Upper lobe of left lung (tissue), 6 donors: ENCODE measurements around the gene SH2B3. TPM values are rescaled to one million over a fixed set of nuclear protein-coding genes. Genes with fewer than 3 reads are reported as not detected.

Experiments used
- ATAC-seq, 2 donors: fragments of 200-7000 bp; cut with Tn5 transposase; one replicate each; pipeline ENCODE4 v1.9.1; 2022; ENCODE audit warnings: mild to moderate bottlenecking in 2 of 2, moderate library complexity in 2 of 2; ENCODE audit not compliant: low FRiP score in 2 of 2
- DNase-seq, 2 donors: peaks; one replicate each; pipeline ENCODE4 v3.0.0-alpha.2; 2019 to 2020
- H3K27ac ChIP-seq, 4 donors: fragments of 200-600 bp; sonication (generic); one replicate each; pipeline ENCODE4 v1.5.1; 2016 to 2019
- H3K27me3 ChIP-seq, 4 donors: fragments of 200-600 bp; sonication (generic); one replicate each; pipeline ENCODE4 v1.5.1; 2017 to 2019
- H3K36me3 ChIP-seq, 4 donors: fragments of 200-600 bp; sonication (generic); one replicate each; pipeline ENCODE4 v1.5.1; 2016 to 2019
- H3K4me1 ChIP-seq, 4 donors: fragments of 200-600 bp; sonication (generic); one replicate each; pipeline ENCODE4 v1.5.1; 2018 to 2019
- H3K4me3 ChIP-seq, 4 donors: fragments of 200-600 bp; sonication (generic); one replicate each; pipeline ENCODE4 v1.5.1; 2017 to 2019; ENCODE audit warnings: mild to moderate bottlenecking in 2 of 4, moderate library complexity in 1 of 4
- H3K9me3 ChIP-seq, 4 donors: fragments of 200-600 bp; sonication (generic); one replicate each; pipeline ENCODE4 v1.5.1; 2018 to 2019
- CTCF ChIP-seq, 6 experiments: fragments of 450-650 bp in 4 of 6; fragments of 200-600 bp in 2 of 6; sonication (generic) in 2 of 6; IDR thresholded peaks; one replicate each; pipeline ENCODE4 v1.5.1; 2016 to 2019; ENCODE audit warnings: antibody characterized with exemption in 6 of 6
- EP300 ChIP-seq, 4 donors: sonication (generic); formaldehyde crosslinking; IDR thresholded peaks; one replicate each; pipeline ENCODE4 v1.5.1; 2017; ENCODE audit warnings: antibody characterized with exemption in 4 of 4, control low read depth in 2 of 4
- POLR2A ChIP-seq, 4 donors: fragments of 450-650 bp; IDR thresholded peaks; one replicate each; pipeline ENCODE4 v1.5.1; 2016 to 2017; ENCODE audit warnings: antibody characterized with exemption in 4 of 4, mild to moderate bottlenecking in 2 of 4
- POLR2AphosphoS5 ChIP-seq, 2 donors: sonication (generic); formaldehyde crosslinking; IDR thresholded peaks; one replicate each; pipeline ENCODE4 v1.5.1; 2017; ENCODE audit warnings: antibody characterized with exemption in 2 of 2
- WGBS, 2 donors: methylation state at CpG; one replicate each; pipeline ENCODE4 v1.1.5; 2017 to 2018; 5-methylcytosine and 5-hydroxymethylcytosine counted together
- total RNA-seq, 6 donors: library from RNA; depleted of rRNA in 4 of 6; stranded (reverse); fragments of >200 nt in 4 of 6; gene quantifications; one replicate each; pipeline versions ENCODE4 v1.1.0 to v1.2.1, GENCODE V29; 2016 to 2021
- donor health status: DM: no; HTN: no; CAD: no; lungs with moderate emphysema.
- donor health status: DM: no; HTN: yes; CAD: no; lungs with severe emphysema.

SH2B3 gene
- total RNA-seq, 6 donors from 2014 or later: 24.8 to 128 (median 52.5) TPM

- H3K4me3 ChIP-seq: no peak overlapping the region
- H3K27ac ChIP-seq: no peak overlapping the region
- peak in 1 of 2 donors; percentile 3 for ATAC-seq
- peak in 1 of 2 donors; percentile 79 for DNase-seq
- H3K4me1 ChIP-seq: peaks cover 0 to 20% (median 5%) of the 10 kb centered on the region in 4 donors
- TF ChIP-seq POLR2AphosphoS5 (IDR thresholded peaks at IDR 0.05) (no peak), EP300 (IDR thresholded peaks at IDR 0.05) (no peak), POLR2A (IDR thresholded peaks at IDR 0.05) (no peak), CTCF (IDR thresholded peaks at IDR 0.05) (no peak)
- WGBS, 2 donors: 94 to 95% methylated on average over 16 to 18 of the region's 25 CpGs
- no peaks in the 10 kb centered on the region for H3K27me3 ChIP-seq
- peaks cover 18 to 92% (median 61%) of the 10 kb centered on the region in 4 donors for H3K36me3 ChIP-seq
- no peaks in the 10 kb centered on the region for H3K9me3 ChIP-seq
Measured at GRCh38 chr12:111453071-111453989, 47.6 kb downstream of the SH2B3 start.

GRCh38 chr12:111454311-111454710 lies 48.6 kb downstream of the SH2B3 start:
- DNase-seq: no peak
- 83 to 87% methylated on average over 4 of the region's 4 CpGs for WGBS, 2 donors
- H3K27me3 ChIP-seq: no peaks in the 10 kb centered on the region
- peaks cover 0 to 15% (median 5%) of the 10 kb centered on the region in 4 donors for H3K4me1 ChIP-seq
- H3K4me3 ChIP-seq: no peak overlapping the region
- H3K9me3 ChIP-seq: no peaks in the 10 kb centered on the region
- TF ChIP-seq POLR2A (IDR thresholded peaks at IDR 0.05): no peak
- no peak for TF ChIP-seq CTCF (IDR thresholded peaks at IDR 0.05)
- no peak for TF ChIP-seq POLR2AphosphoS5 (IDR thresholded peaks at IDR 0.05)
- TF ChIP-seq EP300 (IDR thresholded peaks at IDR 0.05): no peak
- no peak overlapping the region for H3K27ac ChIP-seq
- ATAC-seq: no peak
- peaks cover 18 to 87% (median 59%) of the 10 kb centered on the region in 4 donors for H3K36me3 ChIP-seq

DNA sequence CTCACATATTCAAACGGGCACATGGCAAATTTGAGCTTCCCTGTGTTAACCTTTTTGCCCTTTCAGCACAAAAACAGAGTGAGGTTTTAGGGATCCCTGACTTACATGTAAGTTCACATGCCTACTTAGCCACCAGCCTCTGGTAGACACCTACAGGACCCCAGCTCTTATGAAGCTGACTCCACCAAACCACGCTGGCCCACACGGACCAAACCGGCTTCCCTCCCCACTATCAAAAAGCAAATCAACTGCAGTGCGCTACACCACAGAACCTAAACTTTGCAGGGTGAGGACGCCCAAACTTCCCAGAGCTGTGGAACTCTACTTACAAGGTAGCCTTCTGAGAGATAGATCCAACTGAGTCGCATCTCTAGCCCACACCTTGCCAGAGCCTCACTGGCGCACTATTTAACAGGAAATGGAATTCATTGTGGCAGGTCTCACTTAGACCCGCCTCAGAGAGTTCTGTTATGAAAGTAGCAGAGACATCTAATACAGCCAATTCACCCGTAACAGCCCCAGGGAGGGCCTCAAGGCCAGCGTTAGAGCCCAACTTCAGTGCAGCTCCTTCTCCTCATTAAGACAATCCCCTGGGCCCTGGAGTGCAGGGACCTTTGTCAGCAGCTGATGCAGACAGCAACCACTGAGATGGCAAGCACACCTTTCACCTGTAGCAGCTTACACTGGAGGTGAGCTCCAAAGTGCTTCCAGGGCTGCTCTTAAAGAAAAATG lies 49.2 kb downstream of the SH2B3 start:
- H3K4me3 ChIP-seq: no peak overlapping the region
- H3K4me1 ChIP-seq: peaks cover 0 to 15% (median 4%) of the 10 kb centered on the region in 4 donors
- no peaks in the 10 kb centered on the region for H3K27me3 ChIP-seq
- DNase-seq (no peak), ATAC-seq (no peak)
- H3K27ac ChIP-seq: peak overlapping the region in 1 of 4 donors; percentile 17
- no peaks in the 10 kb centered on the region for H3K9me3 ChIP-seq
- TF ChIP-seq POLR2A (IDR thresholded peaks at IDR 0.05) (no peak), EP300 (IDR thresholded peaks at IDR 0.05) (no peak), CTCF (IDR thresholded peaks at IDR 0.05) (no peak), POLR2AphosphoS5 (IDR thresholded peaks at IDR 0.05) (no peak)
- peaks cover 18 to 84% (median 59%) of the 10 kb centered on the region in 4 donors for H3K36me3 ChIP-seq
- WGBS, 2 donors: 89 to 92% methylated on average over 7 to 11 of the region's 11 CpGs

- Histone ChIP-seq H3K4me1 (peaks cover 0 to 11% (median 3%) of the 10 kb centered on the region in 4 donors), H3K36me3 (peaks cover 13 to 83% (median 55%) of the 10 kb centered on the region in 4 donors), H3K27me3 (no peaks in the 10 kb centered on the region), H3K9me3 (no peaks in the 10 kb centered on the region), H3K27ac (peak overlapping the region in 1 of 4 donors; percentile 17), H3K4me3 (no peak overlapping the region)
- 92% methylated on average over 15 of the region's 15 CpGs for WGBS, 2 donors
- DNase-seq (no peak), ATAC-seq (no peak)
- no peak for TF ChIP-seq POLR2AphosphoS5 (IDR thresholded peaks at IDR 0.05)
- TF ChIP-seq EP300 (IDR thresholded peaks at IDR 0.05): no peak
Measured at GRCh38 chr12:111455448-111456320, 50.0 kb downstream of the SH2B3 start.
